Astrocyte of the cerebellum (primary cell): ENCODE data around the gene TPPP.

ENCODE experiments used
- DNase-seq: peaks from one replicate; pipeline ENCODE4 v3.0.0-alpha.2; 2011; ENCODE audit warnings: low read depth
- H3K4me3 ChIP-seq: 2 replicates; pipeline ENCODE4 v1.5.1; 2011; ENCODE audit warnings: mild to moderate bottlenecking, low read depth, low read length, moderate library complexity
- in situ Hi-C: cut with HindIII; loops from 2 replicates; pipeline ENCODE4 v1.10.0; 2017; ENCODE audit warnings: low sequenced_read_pairs
- TF ChIP-seq, protein P1 (sequence below): IDR thresholded peaks from 2 replicates; pipeline ENCODE4 v1.5.1; 2012; ENCODE audit warnings: low read length, low read depth, moderate library complexity, mild to moderate bottlenecking; ENCODE audit errors: missing control alignments

Gene TPPP

DNA sequence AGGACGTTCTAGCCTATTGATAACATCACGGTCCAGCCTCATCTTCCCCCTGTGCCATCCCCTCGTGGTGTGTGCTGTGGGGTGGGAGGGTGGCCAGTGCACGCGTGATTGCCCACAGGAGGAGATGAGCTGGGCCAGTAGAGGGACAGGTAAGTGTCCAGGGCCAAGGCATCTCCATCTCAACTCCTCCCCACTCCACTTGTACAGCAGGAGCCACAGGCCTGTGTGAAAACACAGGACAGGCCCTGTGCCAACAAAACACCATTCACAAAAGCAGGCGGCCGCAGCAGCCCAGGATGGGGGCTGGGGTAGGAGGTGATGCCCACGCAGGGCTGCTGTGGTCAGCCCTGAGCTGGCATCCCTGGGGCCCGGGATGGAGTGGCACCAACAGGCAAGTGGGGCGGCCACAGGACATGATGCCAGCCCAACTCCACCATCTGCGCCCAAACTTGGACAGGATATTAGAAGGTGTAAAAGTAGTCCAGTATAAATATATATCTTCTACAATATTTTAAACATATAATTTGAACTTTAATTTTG is 32.6 kb downstream of the TPPP start:
- no peak for DNase-seq
- no peak overlapping the region for H3K4me3 ChIP-seq
- in situ Hi-C loops: no loop called here
- TF ChIP-seq, protein P1, sequence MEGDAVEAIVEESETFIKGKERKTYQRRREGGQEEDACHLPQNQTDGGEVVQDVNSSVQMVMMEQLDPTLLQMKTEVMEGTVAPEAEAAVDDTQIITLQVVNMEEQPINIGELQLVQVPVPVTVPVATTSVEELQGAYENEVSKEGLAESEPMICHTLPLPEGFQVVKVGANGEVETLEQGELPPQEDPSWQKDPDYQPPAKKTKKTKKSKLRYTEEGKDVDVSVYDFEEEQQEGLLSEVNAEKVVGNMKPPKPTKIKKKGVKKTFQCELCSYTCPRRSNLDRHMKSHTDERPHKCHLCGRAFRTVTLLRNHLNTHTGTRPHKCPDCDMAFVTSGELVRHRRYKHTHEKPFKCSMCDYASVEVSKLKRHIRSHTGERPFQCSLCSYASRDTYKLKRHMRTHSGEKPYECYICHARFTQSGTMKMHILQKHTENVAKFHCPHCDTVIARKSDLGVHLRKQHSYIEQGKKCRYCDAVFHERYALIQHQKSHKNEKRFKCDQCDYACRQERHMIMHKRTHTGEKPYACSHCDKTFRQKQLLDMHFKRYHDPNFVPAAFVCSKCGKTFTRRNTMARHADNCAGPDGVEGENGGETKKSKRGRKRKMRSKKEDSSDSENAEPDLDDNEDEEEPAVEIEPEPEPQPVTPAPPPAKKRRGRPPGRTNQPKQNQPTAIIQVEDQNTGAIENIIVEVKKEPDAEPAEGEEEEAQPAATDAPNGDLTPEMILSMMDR: no peak

DNA sequence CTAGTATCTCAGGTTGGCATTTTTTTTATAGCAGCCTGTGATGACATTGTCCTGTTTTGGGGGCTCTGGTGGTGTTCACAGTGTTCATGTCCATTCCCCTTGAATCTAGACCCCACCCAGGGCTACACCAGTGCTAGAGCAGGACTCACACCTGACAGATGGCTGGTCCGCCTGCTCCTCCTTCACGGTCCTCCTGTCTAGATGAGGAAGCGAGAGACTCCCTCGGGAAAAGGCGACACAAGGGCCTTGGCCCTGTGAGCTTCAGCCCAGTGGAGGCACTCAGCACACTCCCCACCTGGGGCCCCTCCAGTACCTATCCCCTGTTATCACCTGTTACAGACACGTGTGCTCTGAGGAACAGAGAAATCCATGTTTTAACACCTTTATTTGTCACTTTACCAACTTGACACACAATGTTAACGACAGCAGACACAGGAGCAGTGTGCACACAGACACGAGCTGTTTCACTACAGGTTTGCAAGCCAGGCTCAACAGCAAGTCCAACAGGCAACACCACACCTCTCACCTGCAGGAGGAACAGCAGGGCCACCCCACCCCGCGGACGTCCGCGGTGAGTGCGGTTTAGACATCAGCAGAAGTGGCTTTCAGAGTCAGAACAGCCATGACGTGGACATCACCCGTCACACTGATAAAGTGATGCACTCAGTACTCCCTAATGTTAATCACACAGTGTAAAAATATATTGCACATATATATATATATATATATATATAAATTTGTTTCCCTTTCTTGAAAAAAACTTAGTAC is 33.5 kb downstream of the TPPP start:
- TF ChIP-seq, protein P1: no peak
- in situ Hi-C loops: no loop called here
- no peak for DNase-seq
- H3K4me3 ChIP-seq: no peak overlapping the region

DNA sequence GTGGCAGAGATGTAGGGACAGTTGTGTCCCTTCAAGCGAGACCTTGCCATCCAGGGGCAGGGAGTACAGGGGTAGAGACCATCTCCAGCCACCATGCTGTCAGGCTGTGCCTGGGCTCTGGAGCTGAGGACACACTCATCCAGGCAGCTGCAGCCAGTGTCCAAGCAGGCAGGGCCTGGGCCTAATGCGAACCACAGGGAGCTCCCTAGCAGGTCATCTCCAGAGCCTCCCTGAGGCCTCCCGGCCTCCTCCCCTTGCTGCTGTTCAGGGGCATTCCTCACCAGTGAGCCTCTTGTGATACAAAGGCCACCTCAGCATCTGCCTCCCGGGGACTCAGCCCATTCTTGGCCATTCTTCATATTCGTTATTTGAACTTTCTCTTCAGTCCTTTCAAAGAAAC is 35.0 kb downstream of the TPPP start:
- no peak for DNase-seq
- in situ Hi-C loops: no loop called here
- H3K4me3 ChIP-seq: no peak overlapping the region
- TF ChIP-seq, protein P1: no peak

DNA sequence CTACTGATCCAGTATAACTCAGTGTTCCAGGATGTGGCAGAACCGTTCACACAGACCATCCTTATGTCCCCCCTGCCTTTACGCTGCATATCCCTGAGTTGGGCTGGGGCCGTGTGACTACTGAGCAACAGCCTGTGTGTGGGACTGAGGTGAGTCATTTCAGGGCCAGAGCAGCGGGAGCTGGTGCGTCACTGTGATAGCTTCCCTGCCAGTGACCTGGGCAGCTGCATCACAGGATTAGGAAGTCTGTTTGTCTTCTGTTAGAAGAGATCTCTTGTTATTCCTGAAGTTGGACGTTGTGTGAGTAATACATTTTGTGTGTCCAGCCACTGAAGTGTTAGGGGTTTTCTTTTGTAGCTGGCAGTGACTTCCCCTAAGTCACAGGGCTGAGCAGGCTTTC is 35.6 kb downstream of the TPPP start:
- in situ Hi-C loops: no loop called here
- no peak overlapping the region for H3K4me3 ChIP-seq
- peak; percentile 74 for DNase-seq
- TF ChIP-seq, protein P1: no peak

DNA sequence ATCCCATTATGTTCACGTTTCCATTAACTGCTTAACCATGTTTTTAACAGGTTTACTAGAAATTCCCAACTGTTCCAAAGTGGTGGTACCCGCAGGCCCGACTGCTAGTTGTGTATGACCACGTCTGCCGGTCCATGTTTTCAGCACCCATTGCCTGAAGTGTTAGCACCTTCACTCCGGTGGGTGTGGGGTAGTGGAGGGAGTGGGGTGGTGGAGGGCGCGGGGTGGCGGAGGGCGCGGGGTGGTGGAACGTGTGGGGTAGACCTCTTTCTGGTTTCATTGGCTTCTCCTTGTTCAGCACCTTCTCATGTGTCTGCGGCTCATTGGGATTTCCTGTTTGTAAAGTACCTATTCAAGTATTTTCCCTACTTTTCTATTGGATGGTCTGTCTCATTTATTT is 37.7 kb downstream of the TPPP start:
- no peak for DNase-seq
- TF ChIP-seq, protein P1: no peak

DNA sequence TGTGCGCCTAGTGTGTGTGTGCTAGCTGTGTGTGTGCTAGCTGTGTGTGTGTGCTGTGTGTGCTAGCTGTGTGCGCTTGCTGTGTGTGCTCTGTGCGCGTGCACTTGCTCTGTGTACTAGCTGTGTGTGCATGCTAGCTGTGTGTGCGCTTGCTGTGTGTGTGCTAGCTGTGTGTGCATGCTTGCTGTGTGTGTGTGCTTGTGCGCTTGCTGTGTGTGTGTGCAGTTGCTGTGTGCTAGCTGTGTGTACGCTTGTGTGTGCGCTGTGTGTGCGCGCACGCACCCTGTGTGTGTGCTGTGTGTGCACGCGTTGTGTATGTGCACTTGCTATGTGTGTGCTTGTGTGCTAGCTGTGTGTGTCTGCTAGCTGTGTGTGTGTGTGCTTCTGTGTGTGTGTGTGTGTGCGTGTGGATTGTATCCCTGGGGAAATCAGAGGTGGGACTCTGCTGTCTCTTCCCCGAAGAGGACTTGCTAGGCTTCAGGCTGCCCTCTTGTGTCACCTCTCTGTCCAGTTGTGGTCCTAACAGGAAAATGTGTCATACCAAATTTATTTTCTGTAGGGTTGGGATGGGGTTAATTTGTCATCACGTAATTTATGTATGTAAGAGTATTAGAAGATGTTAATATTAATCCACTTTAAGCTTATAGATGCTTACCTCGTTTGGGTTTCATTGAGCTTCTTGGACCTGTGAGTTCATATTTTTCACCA is 38.9 kb downstream of the TPPP start:
- TF ChIP-seq, protein P1: no peak
- in situ Hi-C loops: no loop called here
- no peak for DNase-seq
- H3K4me3 ChIP-seq: no peak overlapping the region

More for the DNA sequence above, 37.7 kb downstream of the TPPP start:
- in situ Hi-C loops: no loop called here
- H3K4me3 ChIP-seq: no peak overlapping the region
